Stimulated activated CD8-positive, alpha-beta memory T cell treated with anti-CD3 and anti-CD28 coated beads, Interleukin-7, amount 100 ng/mL, for 48 hours (primary cell): Measurements from ENCODE around the gene ACTL6B.
"Not testable (repeated sequence)": the region's sequence is repeated elsewhere in the genome, so short reads cannot be mapped to it uniquely, and the experiment has no call there.

Source experiments
- DNase-seq, 2 donors: peaks; one replicate each; pipeline ENCODE4 v3.0.0-alpha.2; 2020; ENCODE audit warnings: low read depth in 1 of 2; ENCODE audit errors: extremely low read depth in 1 of 2

Gene ACTL6B

DNA sequence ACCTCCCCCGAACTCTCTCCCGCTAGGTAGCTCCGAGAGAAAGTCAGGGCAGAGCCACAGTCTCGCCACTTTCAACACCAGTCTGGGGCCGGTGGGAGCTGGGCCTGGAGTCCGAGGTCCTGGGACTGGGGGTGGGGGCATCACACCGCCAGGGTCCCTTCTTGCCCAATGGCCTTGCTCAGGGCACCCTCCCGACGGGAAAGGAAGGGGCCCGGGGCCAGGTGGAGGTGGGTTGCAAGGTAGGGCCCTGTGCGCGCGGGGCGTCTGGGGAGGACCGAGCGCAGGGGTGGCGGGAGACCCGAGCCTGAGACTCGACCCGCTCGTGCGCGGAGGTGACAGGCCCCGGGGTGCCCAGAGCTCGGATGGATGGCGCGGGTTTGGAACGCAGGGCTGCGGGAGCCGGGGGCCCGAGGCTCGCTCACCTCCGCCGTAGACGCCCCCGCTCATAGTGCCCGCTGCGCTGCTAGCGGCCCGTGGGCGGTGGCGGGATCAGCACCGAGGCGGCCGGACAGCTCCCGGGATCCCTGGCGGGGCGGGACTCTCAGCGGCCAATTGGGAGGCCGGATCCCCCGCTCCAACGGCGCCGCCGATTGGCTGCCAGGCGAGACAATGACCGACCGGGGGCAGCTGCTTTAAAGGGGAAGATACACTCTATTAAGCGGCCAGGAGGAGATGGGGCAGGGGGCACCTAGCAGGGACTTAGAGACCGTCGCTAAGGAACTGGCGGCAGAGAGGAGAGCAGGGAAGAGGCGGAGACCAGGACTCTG, at the start of gene ACTL6B:
ACTL6B (minus strand) TSS at position 541 of the 767 bp plus-strand sequence; CDS start at position 447, 94 bp downstream.
- no peak for DNase-seq

DNA sequence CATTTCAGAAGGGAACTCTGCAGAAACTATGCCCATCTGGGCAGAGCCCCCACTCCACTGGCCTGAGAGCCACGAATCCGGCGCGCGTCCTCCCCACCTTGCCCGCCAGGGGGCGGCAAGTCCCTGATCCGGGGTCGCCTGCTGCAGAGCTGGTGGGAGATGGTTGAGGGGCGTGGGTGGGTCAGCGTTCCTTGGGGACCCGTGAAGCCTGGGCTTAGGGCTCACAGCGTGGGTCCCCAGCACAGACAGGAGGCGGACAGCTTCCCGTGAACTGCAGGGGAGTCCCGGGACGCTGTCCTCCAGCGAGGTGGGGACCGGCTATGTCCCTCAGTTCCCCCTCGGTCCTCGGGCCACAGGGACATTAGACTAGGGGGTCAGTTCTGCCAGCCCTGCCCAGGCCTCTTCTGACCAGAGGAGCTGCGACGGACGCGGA, 49.1 kb upstream of the ACTL6B start:
- DNase-seq: peak; percentile 63 to 70

DNA sequence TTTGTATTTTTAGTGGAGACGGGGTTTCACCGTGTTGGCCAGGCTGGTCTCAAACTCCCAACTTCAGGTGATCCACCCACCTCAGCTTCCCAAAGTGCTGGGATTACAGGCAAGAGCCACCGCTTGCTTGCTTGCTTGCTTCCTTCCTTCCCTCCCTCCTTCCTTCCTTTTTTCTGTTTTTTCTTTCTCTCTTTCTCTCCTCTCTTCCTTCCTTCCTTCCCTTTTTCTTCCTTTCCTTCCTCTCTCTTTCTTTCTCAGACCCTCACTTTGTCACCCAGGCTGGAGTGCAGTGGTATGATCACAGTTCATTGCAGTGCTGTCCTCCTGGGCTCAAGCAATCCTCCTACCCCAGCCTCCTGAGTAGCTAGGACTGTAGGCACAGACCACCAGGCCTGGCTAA, 44.8 kb upstream of the ACTL6B start:
- not testable (repeated sequence) for DNase-seq

DNA sequence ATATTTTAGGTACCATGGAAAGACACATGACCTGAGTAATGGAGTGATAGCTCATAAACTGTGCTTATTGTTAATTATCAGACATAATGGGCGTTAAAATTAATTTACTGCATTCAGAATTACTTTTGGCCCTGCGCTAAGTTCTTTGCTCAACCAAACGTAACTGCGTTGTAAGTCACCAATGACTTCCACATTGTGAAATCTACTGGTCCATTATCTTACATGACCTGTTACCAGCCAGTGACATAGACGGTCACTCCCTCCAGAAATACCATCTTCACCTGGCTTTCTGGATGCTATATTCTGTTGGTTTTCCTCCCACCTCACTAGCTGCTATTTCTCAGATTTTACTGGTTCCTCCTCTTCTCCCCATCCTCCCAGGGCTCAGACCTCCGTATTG, 42.8 kb upstream of the ACTL6B start:
- no peak for DNase-seq

DNA sequence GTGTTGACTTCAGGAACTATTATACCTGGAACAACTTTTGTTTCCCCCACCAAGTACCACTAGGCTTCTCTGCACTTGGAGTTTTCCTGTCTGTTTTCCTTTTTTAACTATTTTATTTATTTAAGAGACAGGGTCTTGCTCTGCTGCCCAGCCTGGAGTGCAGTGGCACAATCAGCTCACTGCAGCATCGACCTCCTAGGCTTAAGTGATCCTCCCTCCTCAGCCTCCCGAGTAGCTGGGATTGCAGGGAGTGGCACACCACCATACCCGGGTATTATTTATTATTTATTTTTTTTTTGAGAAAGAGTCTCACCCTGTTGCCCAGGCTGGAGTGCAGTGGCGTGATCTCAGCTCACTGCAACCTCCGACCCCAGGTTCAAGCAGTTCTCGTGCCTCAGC, 39.9 kb upstream of the ACTL6B start:
- no peak for DNase-seq

DNA sequence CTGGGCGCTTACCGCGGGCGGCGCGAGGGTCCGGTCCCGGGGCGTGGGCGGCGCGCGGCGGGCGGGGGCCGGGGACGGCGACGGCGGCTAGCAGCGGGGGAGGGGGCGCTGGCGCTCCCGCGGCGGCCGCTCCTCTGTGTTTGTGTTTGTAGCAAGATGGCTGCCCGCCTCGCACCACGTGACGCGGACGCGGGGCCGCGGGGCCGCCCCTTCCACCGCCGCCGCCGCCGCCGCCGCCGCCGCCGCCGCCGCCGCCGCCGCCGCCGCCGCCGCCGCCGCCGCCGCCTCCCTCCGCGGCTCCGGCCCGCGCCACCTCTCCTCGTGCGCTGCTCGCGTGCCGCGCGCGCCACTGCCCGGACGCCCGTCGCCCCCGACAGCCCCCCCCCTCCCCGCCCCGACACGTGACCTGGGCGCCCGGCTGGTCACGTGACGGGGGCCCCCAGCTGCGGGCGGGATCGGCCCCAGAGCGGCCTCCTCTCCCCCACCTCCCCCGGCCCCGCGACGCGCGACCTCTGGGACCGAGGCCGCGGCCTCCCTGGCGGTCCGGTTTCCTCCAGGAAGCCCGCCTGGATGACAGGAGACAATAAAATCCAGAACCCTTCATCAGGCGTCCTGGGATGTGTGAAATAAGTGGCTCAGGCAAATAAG, 38.0 kb upstream of the ACTL6B start, which contains the start of gene GIGYF1:
GIGYF1 (minus strand) TSS at position 153 of the 648 bp plus-strand sequence. CDS start 6,012 bp downstream, outside the sequence.
- peak in 1 of 2 donors; percentile 47 for DNase-seq

DNA sequence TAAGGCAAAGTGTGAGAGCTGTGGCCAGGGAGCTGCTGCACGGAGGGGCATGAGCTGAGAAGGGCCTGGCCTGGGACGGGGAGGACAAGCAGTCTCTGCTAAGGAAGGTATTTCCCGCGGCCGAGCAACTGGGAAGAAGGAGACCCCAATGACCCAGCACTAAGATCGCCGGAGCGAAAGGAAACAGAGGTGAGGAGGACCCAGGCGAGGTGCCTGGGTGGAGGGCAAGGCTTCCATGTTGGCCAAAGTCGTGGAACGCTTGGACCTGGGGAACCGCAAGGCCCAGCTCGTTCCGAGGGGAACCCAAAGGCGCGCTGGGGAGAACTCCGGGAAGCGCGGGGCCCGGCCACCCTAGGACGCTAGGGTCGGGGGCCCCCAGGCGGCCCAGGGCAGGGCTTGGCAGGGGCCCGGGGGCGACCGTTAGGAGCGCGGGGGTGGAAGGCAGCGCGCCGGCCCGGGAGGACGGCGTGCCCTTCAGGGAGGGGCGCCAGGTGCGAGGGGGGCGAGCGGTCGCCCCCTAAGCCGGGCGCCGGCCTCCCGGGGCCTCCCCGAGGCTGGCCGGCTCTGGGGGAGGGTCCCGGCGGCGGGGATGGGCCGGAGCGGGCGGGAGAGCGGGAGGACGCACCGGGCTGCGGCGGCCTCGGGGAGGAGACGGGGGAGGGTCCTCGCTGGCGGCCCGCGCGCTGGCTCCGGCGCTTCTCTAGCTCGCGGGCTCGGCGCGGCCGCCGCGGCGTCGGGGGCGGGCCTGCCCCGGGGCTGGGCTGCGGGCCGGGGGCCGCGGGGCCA, 37.3 kb upstream of the ACTL6B start:
- DNase-seq: no peak

DNA sequence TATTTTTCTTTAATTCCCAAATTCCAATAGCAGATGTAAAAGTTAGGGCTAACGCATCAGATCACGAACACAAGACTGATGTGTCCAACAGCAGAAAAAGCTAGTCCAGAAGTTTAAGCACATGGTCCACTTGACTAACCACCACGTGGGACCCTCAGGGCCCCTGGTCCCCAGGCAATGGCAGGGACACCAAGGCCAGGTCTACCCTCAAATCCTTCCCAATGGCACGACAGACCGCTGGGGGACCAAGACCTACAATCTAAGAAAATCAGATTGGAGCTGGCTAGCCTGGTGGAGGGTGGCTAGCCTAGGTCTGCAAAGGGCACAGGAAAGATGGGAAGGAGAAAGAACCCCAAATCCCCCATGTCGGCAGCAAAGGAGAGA, 36.3 kb upstream of the ACTL6B start:
- DNase-seq: no peak

DNA sequence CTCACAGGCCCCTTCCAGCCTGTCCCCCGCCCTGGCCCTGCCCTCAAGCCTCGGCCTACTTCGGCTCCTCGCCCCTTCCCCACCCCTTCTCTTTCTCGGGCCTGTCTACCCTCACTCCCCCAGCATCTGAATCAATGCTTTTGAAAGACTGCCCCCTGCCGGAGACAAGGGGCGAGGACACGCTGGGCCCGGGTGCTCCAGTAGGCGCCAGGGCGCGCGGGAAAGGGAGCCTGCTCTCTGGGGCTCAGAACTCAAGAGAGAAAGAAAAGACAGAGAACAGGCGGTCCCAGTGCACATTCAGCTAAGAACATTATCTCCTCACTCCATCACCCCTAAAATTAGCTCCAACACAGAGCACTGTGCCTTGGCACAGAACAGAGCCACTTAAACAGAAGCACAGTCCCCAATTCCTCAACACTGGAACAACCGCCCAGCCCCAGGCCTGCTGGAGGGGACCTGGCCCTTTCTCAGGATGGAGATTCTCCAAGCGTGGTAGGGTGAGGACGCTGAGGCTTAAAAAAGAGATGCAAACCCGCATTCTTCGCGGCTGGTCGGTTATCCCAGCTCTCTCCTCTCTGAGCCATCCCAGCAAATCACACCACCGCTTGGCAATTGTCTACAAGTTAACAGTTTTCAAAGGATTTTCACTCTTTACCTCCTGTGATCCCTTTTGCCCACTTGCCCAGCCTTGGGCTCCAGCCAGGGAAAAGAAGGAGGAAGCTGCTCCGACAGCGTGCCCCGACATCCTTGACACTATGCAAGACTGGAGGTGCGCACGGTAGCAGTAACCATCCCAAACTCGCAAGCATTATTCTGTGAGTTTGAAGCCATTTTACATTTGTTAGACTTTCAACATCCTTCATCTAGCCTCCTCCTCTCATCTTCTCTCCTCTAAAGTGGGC, 35.7 kb upstream of the ACTL6B start:
- DNase-seq: peak; percentile 62 to 65

DNA sequence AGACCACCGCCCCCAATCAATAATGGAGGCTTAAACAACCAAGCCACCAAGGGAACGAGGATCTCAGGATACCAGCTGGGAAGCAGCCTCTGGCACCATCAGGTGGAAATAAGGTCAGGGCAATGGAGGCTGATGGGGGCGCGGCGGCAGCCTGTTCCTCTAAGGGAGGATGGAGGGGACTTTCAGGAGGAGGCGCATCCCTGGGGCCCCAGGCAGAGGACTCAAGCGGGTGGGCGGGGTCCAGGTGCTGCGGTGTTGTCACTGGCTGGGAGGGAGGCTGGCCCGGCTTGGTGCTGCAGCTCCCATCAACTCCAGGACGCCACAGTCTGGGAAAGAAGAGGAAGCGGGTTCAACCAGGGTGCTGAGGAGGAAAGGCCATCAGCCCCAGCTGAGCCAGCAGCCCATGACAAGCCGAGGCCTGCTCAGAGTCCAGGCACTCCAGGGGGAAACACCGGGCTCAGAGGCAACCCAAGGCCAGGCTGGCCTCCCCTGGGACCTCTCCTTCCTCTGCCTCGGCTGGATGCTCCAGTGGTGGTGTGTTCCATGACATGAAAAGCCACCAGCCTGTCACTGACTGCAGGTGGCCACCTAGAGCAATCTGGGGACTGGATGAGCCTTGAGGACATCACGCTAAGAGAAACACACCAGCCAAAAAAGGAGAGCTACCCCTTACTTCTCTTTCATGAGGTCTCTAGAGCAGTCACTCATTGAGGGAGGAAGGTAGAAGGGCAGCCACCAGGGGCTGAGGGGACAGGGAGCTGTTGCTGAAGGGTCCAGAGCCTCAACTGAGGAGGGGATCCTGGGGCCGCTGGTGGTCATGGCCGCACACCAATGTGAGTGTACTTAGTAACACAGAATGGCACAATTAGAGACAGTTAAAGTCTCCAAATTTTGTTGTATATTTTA, 33.2 kb upstream of the ACTL6B start:
- DNase-seq: no peak

DNA sequence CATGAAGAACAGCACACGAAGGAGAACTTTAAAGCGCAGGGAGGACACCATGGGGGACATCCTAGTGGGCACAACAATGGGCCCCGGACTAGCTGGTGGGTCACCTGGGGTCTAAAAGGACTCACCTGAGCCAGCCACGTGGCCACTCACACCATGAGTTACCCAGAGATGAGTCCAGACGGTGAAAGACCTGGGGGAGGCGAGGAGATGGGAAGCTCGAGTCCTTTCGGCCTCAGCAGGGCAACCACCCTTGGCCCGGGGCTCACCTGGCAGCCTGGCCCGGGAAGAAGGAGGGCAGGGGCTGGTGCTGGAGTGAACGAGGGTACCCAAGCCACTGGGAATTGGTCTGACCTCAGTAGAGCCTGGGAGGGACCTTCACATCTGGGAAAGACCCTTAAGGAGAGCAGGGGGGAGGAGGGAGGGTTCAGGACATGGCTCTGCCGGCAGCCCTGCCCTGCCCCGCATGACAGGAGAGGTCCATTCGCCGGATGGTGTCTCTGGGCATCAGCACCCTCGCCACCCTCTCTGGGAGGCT, 32.1 kb upstream of the ACTL6B start:
- no peak for DNase-seq

DNA sequence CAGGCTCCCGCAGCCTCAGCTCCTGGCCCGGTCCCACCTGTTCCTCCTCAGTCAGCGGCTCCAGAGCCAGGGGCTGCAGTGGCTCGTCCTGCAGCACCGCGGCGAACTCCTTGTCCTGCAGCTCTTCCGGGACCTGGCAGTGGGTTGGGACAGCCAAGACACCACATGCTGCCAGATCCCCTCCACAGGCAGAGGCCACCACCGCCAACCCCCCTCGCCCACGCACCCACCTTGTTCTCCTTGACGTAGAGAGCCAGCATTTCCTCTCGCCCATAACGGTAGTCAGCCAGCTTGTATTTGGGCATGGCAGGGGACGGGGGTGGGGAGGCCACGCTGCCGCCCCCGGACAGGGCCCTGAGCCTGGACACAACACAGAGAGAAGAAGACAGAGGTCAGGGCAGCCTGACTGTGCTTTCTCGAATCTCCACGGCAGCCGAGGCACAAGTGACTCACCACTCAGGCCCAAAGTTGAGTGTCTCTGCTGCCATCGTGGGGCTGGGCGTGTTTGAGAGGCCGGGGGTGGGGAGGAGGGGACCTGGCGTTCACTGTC, 31.6 kb upstream of the ACTL6B start:
- DNase-seq: no peak

DNA sequence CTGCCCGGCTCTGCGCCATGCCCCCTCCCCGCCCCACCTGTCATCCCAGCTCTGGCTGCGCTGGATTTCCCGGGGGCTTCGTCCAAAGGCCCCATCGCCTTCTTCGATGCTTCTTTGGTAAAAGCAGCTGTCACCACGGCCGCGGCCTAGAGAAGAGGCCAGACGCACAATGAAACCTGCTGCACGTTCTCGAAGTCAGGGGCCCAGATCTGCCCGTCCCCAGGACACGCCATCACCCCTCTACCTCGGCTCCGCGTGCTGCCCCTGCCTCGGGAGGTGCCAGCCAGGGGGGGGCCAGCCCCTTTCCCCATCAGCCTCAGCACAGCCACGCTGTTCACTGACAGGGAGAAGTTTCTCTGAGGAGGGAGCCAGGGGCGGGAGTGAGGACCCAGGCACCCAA, 31.0 kb upstream of the ACTL6B start:
- no peak for DNase-seq

DNA sequence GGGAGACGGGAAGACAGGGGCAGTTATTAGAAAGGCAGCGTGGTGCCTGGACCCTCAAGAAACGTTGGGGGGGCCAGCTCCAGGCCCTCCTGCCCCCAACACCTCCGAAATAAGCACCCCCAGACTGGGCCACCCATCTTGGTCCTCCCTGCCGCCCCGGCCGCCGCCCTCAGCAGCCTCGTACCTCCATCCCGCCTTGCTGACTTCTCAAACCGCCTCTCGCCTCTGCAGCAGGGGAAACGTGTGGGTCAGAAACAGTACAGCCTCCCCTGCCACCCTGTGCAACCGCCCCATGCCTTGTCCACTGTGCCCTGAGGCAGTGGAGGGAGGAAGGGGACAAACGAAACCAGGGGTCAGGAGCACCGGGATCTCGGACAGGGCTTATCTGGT, 30.6 kb upstream of the ACTL6B start:
- no peak for DNase-seq

DNA sequence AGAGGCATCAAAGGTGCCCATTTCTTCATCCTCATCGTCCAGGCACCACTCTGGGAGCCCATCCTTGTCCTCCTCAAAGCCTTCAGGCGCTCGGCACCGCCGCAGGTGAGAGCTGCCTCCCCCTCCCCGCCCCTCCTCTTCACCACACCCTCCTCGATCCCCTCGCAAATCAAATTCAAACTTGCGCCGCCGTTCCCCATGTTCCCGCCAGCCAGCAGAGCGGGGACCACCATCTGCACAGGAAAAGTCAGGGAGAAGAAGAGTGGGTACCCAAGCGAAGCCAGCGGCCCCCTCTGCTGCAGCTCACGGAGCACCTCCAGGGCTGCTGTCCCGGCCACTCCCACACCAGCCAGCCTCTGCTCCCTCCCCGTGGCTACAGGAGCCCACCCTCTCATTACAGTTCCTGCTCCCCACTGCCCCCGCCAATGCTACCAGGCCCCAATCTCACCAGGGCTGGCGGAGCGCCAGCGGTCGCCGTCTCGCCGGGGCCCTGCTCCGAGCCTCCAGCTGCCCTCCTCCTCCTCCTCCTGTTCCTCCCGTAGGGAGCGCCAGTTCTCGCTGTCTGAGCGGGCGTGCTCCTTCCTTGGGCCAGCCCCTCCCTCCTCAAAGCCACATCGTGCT, 30.1 kb upstream of the ACTL6B start:
- DNase-seq: no peak

DNA sequence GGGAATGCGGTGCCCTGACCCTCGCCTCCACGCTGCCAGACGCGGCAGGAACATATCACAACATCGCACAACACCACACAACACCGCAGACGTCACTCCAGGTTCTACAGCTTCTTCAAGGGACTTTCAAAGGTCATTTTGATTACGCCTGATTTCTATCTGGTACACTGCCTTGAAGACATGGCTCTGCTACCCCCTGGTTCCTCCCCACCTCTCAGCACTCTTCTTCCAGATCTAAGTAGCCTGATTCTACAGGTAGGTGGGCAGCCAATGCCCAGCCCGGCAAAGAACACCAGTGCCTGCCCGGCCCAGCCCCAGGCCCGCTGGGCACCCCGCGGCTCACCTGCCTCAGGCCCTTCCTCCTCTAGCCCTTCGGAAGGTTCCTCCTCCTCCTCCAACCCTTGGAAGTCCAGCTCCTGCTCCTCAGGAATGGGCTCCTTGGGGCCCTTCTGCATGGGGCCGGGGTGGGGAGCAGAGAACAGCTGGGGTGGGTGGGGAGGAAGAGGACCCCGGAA, 29.4 kb upstream of the ACTL6B start:
- no peak for DNase-seq

DNA sequence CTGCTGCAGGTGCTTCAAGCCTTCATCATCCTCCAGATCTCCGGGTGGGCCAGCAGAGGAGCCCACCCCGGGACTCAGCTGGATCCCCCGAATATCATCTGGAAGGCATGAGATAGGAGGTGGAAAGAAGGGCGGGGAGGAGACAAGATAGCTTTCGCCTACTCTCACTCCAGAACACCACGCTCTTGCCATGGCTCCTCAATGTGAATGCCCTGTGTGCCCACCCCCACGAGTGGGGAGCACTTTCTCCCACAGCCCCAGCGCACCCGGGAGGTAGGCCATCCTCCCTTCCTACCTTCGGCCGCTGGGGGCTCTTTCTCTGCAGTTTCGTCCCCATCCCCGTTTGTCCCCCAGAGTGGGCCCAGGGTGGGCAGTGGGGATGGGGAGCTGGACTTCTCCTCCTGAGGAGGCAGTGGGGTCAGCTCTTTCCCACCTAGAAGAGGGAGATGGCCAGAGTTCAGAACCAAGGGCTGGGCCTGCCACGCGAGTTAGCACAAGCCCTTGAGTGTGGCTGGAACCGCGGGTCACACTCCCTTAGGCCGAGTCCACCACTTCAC, 28.9 kb upstream of the ACTL6B start:
- no peak for DNase-seq

DNA sequence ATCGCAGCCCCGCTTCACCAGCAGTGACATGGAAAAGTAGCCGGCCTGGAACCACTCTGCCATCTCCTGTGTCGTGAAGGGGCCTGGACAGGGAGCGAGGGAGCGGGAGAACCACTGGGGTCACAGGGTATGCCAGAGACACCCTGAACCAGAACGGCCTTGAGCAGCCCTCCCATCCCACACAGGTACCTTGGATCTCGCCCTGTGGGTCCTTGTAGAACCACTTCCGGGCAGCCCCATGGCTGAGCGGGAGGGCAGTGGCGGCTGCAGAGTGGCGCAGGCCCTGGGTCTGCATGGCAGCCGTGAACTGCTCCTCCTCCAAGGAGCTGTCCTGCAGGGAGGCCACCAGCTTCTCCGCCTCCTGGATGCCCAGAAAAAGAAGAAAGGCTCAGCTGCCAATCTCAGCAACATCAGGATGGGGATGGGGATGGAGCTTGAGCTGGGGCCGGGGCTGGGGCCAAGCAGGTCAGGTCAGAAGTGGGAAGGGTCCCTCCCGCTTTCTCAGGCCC, 28.3 kb upstream of the ACTL6B start:
- no peak for DNase-seq
